Panc1 (cell line): ENCODE measurements around the gene NEGR1. TPM values are rescaled to one million over a fixed set of nuclear protein-coding genes. Genes with fewer than 3 reads are reported as not detected.

Source experiments
- ATAC-seq: fragments of 200-7000 bp; cut with Tn5 transposase; 2 replicates; pipeline ENCODE4 v1.9.1; 2020; ENCODE audit warnings: mild to moderate bottlenecking, moderate library complexity
- BruUV-seq: library from RNA; stranded (reverse); fragments of 400-500 nt; replicated peaks from 2 replicates; lab custom pipeline; 2021; lab: Mats Ljungman, UMichigan
- CTCF ChIA-PET: fragments of 300-600 bp; sonication (Branson Sonifier 250); formaldehyde crosslinking; loops from one replicate; lab custom pipeline; 2022; ENCODE audit warnings: antibody characterized with exemption; lab: Charles Lee
- POLR2A ChIA-PET: fragments of 300-600 bp; sonication (Branson Sonifier 250); formaldehyde crosslinking; loops from one replicate; lab custom pipeline; 2022; ENCODE audit warnings: antibody characterized with exemption; lab: Charles Lee
- DNase-seq: peaks from one replicate; pipeline ENCODE4 v3.0.0-alpha.2; 2010; ENCODE audit warnings: low read depth, low spot score
- H3K27ac ChIP-seq: 2 replicates; pipeline ENCODE4 v1.5.1; 2011; ENCODE audit warnings: mild to moderate bottlenecking, low read length, inconsistent platforms
- H3K27me3 ChIP-seq: fragments of 200-500 bp; sonication (Bioruptor generic); 2 replicates; pipeline ENCODE4 v1.6.0; 2014; ENCODE audit warnings: low read length, inconsistent platforms; ENCODE audit not compliant: control insufficient read depth, insufficient read depth
- H3K36me3 ChIP-seq: fragments of 200-500 bp; sonication (Bioruptor generic); 2 replicates; pipeline ENCODE4 v1.5.1; 2014; ENCODE audit warnings: inconsistent platforms, mild to moderate bottlenecking, low read length, moderate library complexity; ENCODE audit not compliant: control insufficient read depth, insufficient read depth
- H3K4me1 ChIP-seq: 2 replicates; pipeline ENCODE4 v1.5.1; 2011; ENCODE audit warnings: inconsistent platforms, mild to moderate bottlenecking, low read length, moderate library complexity; ENCODE audit not compliant: control insufficient read depth, insufficient read depth
- H3K4me3 ChIP-seq, 2 experiments: 2 replicates each; pipeline ENCODE4 v1.5.1; 2011 to 2012; ENCODE audit warnings: low read depth in 2 of 2, low read length in 2 of 2, mild to moderate bottlenecking in 2 of 2, inconsistent platforms in 1 of 2, moderate library complexity in 1 of 2
- H3K9me3 ChIP-seq: fragments of 200-500 bp; sonication (Bioruptor generic); 2 replicates; pipeline ENCODE4 v1.5.1; 2014; ENCODE audit warnings: low read depth, mild to moderate bottlenecking, inconsistent platforms, low read length, moderate library complexity; ENCODE audit not compliant: control insufficient read depth, insufficient read depth
- POLR2AphosphoS5 ChIP-seq: IDR thresholded peaks from 2 replicates; pipeline ENCODE4 v1.6.1; 2012; ENCODE audit warnings: mild to moderate bottlenecking, low read depth, low read length, moderate library complexity
- REST ChIP-seq, 2 experiments: IDR thresholded peaks; 2 replicates each; pipeline ENCODE4 v1.6.1; 2011 to 2012; ENCODE audit warnings: low read depth in 2 of 2, control low read depth in 1 of 2, low read length in 1 of 2, mild to moderate bottlenecking in 1 of 2, moderate library complexity in 1 of 2; ENCODE audit not compliant: insufficient read depth in 1 of 2
- SIN3A ChIP-seq: IDR thresholded peaks from 2 replicates; pipeline ENCODE4 v1.6.1; 2012; ENCODE audit warnings: low read depth, mild to moderate bottlenecking, low read length, moderate library complexity, borderline replicate concordance; ENCODE audit not compliant: insufficient read depth
- TCF7L2 ChIP-seq: IDR thresholded peaks from 2 replicates; pipeline ENCODE4 v1.6.1; 2011; ENCODE audit warnings: mild to moderate bottlenecking, low read depth, low read length, inconsistent platforms
- in situ Hi-C: cut with HindIII; loops from 2 replicates; pipeline ENCODE4 v1.10.0; 2016; ENCODE audit warnings: low sequenced_read_pairs, low pct_unique_long_range_greater_than_20kb
- intact Hi-C: fragments of 100-400 bp; cut with micrococcal nuclease; formaldehyde crosslinking; loops from one replicate; pipeline ENCODE4 v1.10.0; 2022; ENCODE audit not compliant: unreplicated experiment
- total RNA-seq: library from RNA; stranded (reverse); gene quantifications from one replicate; pipeline ENCODE4 v1.2.1, GENCODE V29; 2021; ENCODE audit not compliant: unreplicated experiment
- TF ChIP-seq, protein P1 (sequence below): fragments of 450-650 bp; IDR thresholded peaks from 2 replicates; pipeline ENCODE4 v1.5.1; 2017; ENCODE audit warnings: mild to moderate bottlenecking

NEGR1 gene
- total RNA-seq, 1 experiment from 2014 or later, result 2.7 TPM

DNA sequence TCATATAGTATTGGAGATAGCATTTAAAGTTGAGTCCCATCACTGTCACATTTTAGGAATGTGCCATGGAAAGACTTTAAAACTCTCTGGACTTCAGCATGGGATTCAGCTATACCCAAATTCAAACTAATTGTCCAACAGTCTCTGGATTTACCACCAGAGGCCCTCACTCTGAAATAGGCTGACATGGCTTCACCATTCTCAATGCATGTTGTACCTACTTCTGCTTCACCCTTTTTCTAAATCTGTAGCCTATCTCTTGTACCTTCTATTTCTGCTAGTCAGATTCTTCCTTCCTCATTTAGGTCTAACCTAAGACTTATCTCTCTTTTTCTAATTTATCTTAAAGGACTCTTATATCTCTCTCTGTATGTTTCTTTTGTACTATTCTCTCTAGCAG lies 688.8 kb downstream of the NEGR1 start:
- intact Hi-C loops (no loop called here), in situ Hi-C loops (no loop called here)
- no peaks in the 10 kb centered on the region for H3K27me3 ChIP-seq
- no TSS peak for BruUV-seq
- no peak for DNase-seq
- no peak overlapping the region for H3K4me3 ChIP-seq
- ChIA-PET CTCF (no interaction called here), POLR2A (no interaction called here)
- H3K4me1 ChIP-seq, result no peaks in the 10 kb centered on the region
- no peaks in the 10 kb centered on the region for H3K9me3 ChIP-seq
- TF ChIP-seq SIN3A, result no peak
- TF ChIP-seq REST (IDR thresholded peaks at IDR 0.05; ENCODE audit: insufficient read depth in 1 of 2, low read depth in 2 of 2, low read length in 1 of 2), result no peak
- TF ChIP-seq TCF7L2, result no peak
- TF ChIP-seq, protein P1, sequence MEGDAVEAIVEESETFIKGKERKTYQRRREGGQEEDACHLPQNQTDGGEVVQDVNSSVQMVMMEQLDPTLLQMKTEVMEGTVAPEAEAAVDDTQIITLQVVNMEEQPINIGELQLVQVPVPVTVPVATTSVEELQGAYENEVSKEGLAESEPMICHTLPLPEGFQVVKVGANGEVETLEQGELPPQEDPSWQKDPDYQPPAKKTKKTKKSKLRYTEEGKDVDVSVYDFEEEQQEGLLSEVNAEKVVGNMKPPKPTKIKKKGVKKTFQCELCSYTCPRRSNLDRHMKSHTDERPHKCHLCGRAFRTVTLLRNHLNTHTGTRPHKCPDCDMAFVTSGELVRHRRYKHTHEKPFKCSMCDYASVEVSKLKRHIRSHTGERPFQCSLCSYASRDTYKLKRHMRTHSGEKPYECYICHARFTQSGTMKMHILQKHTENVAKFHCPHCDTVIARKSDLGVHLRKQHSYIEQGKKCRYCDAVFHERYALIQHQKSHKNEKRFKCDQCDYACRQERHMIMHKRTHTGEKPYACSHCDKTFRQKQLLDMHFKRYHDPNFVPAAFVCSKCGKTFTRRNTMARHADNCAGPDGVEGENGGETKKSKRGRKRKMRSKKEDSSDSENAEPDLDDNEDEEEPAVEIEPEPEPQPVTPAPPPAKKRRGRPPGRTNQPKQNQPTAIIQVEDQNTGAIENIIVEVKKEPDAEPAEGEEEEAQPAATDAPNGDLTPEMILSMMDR, result no peak
- TF ChIP-seq POLR2AphosphoS5, result no peak
- ATAC-seq, result no peak
- no peaks in the 10 kb centered on the region for H3K36me3 ChIP-seq
- no peak overlapping the region for H3K27ac ChIP-seq

DNA sequence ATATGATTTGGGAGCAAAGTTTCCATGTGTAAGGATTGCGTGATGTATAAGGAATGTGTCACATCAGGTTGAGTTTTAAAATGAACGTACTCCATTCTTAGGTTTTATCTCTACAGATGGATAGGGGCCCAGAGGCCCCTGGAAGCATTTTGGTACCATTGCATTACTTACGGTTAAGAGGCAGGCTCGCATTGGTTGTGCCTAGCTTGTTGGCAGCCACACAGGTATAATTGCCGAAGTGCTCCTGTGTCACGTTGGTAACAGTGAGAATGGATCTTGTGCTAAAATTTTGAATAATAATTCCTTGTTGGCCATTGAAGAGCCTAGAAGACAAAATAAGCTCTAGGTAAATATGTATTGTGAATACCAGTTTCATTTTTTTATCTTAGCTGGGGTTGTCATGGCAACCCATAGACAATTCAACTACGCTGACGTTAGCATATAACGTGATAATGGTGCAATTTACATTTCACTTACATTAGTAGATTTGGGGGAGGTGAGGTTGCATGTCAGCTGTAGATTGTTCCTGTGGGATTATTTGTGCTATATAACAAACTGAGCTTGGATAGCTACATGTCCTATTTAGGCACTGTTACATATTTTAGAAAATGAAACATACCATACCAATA lies 689.6 kb downstream of the NEGR1 start:
- intact Hi-C loops, result no loop called here

More for the DNA sequence above, 689.6 kb downstream of the NEGR1 start:
- no peaks in the 10 kb centered on the region for H3K9me3 ChIP-seq
- ChIA-PET CTCF (no interaction called here), POLR2A (no interaction called here)
- DNase-seq (no peak), ATAC-seq (no peak)
- H3K27ac ChIP-seq, result no peak overlapping the region
- no peaks in the 10 kb centered on the region for H3K27me3 ChIP-seq
- TF ChIP-seq, protein P1, result no peak
- TF ChIP-seq SIN3A (no peak), TCF7L2 (no peak), REST (IDR thresholded peaks at IDR 0.05; ENCODE audit: insufficient read depth in 1 of 2, low read depth in 2 of 2, low read length in 1 of 2) (no peak), POLR2AphosphoS5 (no peak)
- no peak overlapping the region for H3K4me3 ChIP-seq
- H3K4me1 ChIP-seq, result no peaks in the 10 kb centered on the region
- BruUV-seq, result no TSS peak
- H3K36me3 ChIP-seq, result no peaks in the 10 kb centered on the region
- in situ Hi-C loops, result no loop called here
